Stimulated activated CD8-positive, alpha-beta memory T cell treated with anti-CD3 and anti-CD28 coated beads, Interleukin-7, amount 100 ng/mL, for 4 hours (primary cell): ENCODE data around the gene DNAAF1.

ENCODE experiments used
- DNase-seq, 2 donors: peaks; one replicate each; pipeline ENCODE4 v3.0.0-alpha.2; 2020; ENCODE audit warnings: low read depth in 2 of 2

The DNAAF1 gene

DNA sequence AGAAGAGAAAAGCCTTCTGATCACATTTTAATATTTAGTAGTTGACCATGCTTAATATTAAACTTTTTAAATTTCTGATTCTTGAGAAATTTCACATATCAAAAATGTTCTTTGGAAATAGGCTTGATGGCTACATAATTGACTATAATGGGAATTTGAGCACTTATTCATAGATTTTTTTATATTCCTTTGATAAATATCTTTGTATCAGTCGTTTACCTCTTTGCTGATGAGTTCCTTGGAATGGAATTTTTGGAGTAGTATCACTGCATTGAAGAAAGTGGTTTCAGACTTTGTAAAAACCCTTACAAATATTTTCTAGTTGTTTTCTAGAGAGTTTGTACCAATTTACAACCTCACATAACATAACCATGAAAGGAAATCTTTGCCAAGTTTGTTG lies 14.7 kb downstream of the DNAAF1 start:
- no peak for DNase-seq

DNA sequence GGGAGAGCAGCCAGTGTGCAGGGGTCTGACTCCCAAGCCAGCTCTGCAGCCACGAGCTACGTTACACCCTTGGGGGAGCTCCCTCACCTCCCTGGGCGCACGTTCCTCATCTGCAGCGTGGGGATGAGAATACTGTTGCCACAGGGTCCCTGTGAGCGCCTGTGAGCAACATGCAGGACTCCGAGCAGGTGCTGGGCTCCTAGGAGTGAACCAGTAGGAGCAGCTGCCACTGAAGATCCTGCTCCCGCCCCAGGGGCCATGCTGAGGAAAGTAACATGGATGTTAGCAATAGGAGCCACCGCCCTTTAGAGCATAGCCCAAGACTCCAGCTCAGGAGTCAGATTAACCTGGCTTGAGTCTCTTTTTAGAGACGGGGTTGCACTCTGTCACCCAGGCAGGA lies 15.9 kb downstream of the DNAAF1 start:
- DNase-seq, result no peak

DNA sequence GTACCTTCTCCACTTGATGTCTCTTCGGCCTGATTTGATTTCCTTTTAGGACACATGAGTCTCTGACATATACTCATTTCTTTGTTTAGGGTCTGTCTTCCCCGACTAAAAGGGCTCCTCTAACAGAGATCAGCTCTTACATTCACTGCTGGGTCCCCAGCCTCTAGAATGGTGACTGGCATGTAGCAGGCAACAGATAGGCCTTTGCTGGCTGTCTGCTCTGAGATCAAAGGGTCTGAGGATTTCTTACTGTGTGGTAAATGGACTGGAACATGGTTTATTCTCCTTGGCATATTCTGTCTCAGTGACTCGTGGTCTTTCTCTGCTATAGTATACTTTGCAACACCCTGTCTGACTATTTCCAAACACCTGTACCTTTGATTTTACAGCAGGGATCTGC lies 16.7 kb downstream of the DNAAF1 start:
- no peak for DNase-seq

DNA sequence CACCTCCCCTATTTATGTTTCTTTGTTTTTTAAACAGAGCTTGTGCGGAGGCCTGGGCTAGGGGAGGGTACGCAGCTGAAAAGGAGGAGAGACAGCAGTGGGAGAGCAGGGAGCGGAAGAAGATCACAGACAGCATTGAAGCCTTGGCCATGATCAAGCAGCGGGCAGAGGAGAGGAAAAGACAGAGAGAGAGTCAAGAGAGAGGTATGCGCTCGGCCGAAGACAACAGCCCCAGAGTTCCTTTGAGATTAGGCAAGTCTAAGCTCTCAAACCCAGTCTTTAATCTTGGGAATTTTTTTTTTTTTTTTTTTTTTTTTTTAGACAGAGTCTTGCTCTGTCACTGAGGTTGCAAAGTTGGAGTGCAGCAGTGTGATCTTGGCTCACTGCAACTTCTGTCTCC lies 20.6 kb downstream of the DNAAF1 start:
- no peak for DNase-seq

DNA sequence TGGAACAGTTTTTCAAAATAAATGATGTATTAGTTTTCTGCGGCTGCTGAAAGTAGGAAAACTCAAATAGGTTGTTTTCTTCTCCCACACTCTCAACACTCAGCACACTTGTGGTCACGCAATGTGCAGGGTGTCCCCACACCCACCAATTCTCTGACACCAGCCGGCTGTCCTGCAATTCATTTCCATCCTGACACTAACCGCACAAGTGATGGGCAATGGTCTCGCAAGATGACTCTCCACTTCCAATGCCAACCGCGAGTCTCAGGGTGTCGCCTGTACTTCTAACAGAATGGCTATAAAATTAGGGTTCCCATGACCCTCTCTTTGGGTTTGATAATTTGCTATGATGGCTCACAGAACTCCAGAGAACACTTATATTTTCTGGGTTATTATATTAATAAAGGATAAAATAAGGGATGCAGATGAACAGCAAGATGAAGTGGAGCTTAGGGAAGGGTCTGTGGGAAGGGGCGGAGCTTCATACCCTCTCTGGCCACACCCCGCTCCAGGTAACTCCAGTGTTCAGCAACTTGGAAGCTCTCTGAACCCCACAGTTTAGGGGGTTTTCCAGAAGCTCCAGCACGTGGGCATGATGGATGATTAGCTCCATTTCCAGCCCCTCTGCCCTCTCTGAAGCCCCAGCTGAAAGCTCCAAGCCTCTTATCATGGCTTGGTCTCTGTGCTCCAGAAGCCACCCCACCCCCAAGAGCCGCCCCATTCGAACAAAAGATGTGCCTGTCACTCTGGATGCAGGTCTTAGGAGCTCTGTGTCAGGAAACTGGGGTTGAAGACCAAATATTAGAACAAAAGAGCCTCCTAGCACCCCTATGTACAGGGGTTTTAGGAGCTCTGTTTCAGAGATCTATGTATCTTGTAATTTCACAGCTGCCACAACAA lies 21.9 kb downstream of the DNAAF1 start:
- DNase-seq, result no peak

DNA sequence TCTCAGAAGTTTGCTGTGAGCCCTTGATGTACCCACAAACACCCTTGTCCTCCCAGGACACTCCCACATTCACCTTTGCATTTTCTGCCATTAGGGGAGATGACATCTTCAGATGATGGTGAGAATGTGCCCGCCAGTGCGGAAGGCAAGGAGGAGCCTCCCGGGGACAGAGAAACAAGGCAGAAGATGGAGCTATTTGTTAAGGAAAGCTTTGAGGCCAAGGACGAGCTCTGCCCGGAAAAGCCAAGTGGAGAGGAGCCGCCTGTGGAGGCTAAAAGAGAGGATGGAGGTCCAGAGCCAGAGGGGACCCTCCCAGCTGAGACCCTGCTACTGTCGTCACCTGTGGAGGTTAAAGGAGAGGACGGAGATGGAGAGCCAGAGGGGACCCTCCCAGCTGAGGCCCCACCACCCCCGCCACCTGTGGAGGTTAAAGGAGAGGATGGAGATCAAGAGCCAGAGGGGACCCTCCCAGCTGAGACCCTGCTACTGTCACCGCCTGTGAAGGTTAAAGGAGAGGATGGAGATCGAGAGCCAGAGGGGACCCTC lies 24.7 kb downstream of the DNAAF1 start:
- no peak for DNase-seq

DNA sequence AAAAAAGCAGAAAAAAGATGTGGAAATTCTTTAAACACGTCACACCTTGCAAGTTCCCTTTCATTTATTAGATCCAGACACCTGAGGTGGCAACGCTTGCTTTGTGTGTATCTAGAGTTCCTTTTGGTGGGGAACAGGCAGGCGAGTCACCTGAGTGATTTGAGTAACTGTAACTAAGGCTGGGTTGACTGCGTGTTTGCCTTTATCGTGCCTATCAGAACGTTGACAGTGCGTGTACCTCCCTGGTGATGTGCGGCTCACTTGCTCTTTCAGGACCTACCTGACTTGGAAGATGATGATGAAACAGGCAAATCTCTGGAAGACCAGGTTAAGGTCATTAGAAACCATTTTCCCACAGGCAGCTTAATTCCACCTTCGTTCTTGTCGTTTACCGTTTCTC lies 29.3 kb downstream of the DNAAF1 start:
- DNase-seq, result no peak

DNA sequence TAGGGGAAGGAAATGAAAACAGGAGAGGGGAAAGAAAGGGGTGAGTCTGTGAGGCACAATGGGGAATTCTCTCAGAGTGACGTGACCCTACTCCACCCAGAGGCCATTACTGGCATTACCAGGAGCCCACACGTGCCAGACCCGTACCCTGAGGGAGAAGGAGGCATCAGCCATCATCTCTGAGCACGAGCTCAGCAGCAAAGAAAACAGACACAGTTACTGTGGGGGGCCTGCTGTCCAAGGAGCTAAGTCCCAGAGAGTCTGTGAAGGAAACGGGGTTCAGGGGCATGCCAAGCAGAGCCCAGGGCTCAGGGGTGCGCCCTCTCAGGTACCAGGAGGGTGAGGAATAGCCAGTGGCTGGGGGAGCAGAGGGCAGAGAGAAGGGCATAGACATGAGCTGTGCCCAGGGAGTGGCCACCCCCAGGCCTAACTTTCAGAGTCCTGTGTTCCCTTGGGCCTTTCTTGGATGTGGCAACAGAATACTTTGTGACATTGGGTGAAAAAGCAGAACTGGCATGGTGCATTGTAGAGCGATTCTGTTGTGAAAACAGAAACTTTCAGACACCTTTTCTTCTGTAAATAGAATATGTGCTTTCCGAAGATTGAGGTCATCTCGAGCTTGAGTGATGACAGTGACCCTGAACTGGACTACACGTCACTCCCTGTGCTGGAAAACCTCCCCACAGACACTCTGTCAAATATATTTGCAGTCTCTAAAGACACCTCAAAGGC lies 30.4 kb downstream of the DNAAF1 start:
- DNase-seq, result peak; percentile 16 to 39

DNA sequence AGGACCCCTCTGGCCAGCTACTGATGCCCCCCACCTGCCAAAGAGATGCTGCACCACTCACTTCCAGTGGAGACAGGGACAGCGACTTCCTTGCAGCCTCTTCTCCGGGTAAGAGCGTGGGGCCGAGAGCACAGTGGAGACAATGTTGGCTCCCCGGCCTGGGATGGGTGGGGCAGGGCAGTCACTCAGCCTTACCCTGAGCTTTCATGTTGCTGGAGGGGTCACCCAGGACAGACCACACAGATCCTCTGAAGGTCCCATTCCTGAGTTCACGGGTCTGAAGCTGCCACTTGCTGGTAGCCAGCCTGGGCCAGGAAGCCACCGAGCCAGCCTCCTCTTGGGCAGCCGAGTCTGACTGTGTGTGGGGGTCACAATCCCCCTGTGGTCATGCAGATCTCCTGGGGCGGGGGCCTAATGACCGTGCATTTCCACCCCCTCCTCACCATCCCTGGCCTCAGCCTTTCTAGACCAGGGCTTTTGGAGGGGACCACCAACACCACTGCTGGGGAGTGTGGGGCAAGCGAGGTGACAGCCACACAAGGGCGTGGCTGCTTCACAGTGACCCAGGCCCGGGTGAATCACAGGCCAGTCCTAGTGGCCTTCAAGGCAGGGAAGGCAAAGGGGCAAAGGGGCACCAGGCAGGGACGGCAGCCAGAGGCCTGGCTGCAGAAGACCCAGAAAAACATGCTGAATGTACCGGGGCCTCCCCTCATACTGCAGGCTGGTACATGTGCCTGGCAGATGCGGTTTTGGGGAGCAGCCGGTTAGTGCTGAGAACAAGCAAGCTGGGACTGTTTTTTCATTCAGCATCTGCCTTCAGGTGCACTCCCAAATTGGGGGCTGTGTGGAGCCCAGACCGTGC lies 31.3 kb downstream of the DNAAF1 start:
- DNase-seq, result no peak

DNA sequence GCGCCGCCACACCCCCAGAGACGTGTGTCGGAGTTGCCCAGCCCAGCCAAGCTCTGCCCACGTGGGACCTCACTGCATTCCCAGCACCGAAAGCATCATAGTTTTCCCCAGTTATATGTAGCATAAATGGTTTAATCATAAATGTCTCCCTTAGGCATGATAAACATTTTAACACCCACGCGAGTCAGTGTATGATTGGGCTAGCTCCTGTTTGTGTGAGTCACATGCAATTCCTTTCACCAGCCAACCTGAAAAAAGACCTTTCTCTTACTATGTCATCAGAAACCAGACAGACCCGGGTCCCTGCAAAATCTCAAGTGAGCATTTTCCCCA lies 32.6 kb downstream of the DNAAF1 start:
- DNase-seq, result no peak

DNA sequence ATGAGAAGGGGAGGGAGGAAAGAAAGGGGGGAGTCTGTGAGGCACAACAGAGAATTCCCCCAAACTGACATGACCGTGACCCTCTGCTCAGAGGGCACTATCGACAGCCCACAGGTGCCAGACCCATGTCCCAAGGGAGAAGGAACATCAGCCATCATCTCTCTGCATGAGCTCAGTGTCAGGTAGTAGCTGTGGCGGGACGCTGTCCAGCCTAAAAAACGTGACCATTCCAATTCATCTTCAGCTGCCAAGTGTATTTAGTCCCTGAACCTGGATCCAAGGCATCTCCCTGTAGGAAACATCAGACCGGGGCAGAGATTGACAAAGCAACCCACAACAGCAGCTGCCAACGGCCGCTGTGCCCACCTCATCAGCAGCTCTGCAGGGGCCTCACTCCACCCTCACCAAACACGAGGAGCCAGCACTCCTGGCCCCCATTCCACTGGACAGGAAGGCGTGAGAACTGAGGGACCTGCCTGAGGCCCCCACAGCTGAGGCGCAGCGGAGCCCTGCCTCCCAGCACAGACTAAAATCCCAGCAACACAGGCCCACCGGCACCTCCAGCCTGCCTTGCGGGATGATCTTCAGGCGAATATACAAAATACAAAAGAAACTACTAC lies 33.1 kb downstream of the DNAAF1 start:
- no peak for DNase-seq

DNA sequence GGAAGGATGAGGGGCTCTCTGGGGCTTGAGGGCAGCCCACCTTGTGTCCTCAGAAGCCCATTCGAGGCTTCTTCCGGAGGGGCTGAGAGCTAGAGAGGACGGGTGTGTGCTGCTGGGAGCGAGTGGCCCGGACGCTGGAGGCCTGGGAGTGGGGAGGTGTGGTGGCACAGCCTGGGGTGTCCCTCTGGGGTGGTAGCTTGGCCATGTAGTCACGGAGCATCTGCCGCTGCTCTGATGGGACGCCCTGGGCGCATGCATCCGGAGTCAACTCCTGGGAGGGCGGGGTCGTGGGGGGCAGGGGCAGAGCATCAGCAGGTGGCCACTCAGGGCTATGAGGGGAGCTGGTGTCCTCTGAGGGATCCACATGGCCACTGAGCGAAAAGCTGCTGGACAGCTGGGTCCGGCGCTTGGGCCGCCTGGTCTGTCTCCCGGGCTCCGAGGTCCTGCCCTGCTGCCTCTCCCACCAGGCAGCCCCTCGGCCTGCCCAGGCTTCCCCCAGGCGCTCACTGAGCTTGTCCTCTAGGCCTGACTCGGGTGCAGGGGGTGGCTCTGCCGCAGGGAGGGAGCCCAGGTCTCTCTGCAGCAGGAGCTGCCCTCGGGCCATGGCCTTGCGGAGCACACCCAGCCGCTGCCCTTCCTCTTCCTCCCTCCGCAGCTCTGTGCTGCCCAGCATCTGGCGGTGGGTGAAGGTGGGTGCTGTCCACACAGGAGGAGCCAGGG lies 33.9 kb downstream of the DNAAF1 start:
- no peak for DNase-seq

DNA sequence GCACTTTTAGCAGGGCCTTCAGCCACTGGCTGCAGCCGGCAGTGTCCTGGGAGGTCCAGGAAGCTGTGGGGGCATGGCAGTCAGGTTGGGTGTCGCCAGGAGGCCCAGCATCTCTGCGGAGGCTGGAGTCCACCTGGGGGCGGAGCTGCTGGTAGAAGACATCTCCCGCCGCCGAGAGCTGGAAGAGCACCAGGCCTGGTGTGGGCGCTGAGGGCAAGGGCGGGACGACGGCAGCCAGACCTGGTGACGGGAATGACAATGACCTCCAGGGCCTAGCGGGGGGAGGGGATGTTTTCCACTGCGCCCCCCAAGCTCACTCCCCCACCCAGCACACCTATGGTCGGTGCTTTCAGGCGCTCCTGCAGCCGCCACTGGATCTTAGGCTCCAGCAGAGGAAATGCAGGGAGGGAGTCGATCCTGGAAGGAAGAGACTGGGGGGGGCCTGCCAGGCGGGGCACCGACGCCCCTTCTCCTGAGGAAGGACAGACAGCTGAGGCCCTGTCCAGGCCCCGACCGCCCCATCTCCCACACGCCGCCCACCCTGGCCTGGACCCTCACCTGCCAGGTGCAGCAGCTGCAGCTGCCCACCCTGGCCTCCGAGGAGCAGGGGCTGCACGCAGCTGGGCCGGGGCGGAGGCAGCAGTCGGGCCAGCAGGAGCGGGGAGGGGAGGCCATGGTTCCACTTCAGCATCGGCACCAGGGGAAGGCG lies 34.7 kb downstream of the DNAAF1 start:
- no peak for DNase-seq

DNA sequence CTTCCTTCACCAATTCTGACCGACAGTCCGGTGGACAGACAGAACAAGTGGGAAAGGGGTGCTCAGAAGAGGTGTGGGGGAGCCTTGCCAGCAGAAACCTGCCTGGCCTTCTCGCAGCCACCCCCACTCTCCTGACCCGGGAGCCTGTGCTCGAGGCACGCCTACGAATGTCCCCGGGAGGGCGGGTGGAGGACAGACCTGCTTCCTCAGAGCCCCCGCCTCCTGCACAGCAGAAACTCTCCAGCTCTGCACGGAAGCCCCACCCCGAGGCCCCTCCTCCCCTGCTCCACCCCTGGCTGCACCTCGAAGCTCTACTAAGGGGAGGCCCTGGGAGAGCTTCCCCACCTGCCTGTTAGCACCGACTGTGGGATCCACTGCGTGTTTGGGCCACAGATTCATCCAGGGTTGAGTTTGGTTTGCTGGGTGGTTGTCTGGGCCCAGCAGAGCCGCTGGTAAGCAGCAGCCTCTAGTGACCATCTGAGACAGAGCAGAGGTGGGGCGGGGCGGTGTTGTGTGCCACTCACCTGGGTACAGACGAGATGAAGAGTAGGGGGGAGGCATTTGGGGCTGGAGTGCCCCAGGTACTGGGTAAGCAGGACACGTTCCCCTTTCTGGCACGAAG lies 35.5 kb downstream of the DNAAF1 start:
- no peak for DNase-seq

DNA sequence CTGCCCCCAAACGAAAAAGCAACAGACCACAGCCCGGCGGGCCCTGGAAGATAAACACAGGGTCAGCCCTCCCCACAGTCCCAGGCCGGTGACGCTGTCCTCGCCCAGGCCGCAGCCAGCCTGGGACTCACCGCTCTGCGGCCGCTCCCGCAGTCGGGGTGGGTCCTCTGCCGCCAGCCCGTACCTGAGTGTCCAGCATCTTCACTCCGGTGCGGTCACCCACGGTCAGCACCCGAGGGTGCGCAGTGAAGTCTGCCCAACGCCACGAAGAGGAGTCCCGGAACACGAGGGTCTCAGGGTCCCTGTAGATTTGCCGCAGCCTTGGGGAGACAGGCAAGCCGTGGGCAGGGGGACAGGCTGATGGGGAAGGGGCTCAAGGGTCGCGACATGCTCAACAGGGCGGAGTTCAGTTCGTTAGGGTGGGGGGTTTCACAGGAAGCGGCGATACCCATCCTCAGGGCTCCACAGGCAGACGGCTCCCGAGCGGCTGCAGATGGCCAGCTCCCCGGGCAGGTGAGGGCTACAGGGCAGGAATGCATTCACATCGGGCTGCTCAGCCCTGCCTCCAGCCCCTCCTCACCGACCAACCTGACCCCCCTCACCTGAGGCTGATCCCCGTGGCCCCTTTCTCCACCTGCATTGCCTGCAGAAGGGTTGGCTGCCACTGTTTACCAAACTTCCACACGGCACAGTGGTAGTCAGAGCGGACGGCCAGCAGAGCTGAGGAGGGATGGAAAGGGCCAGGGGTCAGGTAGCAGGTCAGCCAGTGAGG lies 36.2 kb downstream of the DNAAF1 start:
- DNase-seq, result no peak

DNA sequence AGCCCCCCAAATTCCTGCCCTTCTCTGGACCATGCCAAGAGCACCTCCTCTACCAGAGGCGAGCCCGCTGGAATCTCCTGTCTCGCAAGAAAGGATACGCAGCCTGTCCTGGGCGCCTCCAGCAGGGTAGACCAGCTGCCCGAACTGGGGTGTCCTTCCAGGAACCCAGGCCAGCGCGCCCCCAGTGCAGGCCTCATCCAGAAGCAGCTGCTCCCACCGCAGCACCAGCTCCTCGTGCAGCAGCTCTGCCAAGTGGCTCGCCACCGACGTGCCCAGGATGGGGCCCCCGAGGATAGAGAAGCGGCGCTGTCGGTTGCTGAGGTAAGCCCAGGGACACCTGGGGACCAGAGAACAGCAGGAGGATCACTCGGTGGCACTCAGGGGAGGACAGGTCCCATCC lies 37.0 kb downstream of the DNAAF1 start:
- no peak for DNase-seq

DNA sequence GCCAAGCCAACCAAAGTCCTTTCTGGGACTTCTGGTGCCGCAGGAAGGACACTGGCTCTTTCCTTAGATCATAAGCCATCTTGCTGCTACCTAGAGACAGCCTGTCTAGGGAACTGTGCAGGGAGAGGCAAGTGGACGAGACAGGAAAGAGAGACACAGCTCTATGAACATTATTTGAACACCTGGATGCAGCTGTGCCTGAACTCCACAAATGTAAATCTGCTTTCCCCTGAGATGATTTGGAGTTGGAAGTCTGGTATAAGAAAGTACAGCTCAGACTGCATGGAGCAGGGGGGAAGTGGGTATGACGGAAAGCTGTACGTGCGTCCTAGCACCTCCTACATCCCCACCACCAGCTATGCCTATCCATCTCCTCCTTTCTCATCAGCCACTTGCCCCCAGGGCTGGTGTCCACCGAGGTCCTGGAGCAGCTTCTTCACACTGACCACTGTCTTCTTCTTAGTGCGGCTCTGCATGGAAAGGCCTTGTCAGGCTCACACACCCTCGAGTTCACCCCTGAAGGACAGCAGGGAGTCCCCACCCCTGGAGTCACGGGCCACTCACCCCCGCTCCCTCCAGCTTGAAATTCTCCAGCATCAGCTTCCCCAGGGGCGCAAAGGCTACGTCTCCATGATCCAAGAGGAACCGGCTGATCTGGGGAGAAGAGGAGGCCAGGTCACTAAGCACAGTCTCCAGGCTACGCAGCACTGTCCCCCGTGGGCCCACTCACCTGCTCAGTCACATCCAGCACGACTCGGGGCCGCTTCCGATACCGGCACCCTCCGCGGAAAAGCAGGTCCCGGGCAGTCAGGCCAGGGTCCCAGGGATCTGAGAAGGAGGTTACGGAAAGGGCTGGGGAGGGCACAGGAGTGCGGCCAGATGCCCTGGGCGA lies 37.8 kb downstream of the DNAAF1 start:
- DNase-seq, result no peak

DNA sequence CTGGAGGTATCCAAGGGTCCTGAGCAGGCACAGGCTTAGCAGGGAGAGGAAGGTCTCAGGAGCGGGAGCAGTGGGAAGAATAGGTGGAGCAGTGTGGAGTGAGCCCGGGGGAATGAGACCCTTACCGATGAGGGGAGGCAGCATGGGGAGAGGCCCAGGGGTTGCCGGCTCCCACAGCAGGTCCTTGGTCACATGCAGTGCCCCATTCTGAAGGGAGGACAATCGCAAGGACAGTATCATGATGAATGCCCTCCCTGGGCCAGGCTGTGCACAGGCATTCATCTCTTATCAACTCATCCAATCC lies 38.4 kb downstream of the DNAAF1 start:
- DNase-seq, result no peak
